GM18520 (cell line): ENCODE measurements around the gene TESPA1.
A peak's percentile ranks its signal among the peaks of the same experiment; 100 is the strongest.
"Not testable (repeated sequence)": the region's sequence is repeated elsewhere in the genome, so short reads cannot be mapped to it uniquely, and the experiment has no call there.

Experiments
- ATAC-seq: cut with Tn5 transposase; IDR thresholded peaks from one replicate; pipeline ENCODE4 v1.9.1; 2021; ENCODE audit not compliant: unreplicated experiment

The TESPA1 gene

GRCh38 chr12:54986773-54987172, 2.2 kb upstream of the TESPA1 start:
- not testable (repeated sequence) for ATAC-seq

GRCh38 chr12:54983536-54984101, 943 bp downstream of the TESPA1 start:
- ATAC-seq: no peak

GRCh38 chr12:54981796-54982195, 2.8 kb downstream of the TESPA1 start:
- ATAC-seq: no peak

GRCh38 chr12:54980341-54980740, 4.2 kb downstream of the TESPA1 start:
- no peak for ATAC-seq

GRCh38 chr12:54977857-54978256, 6.7 kb downstream of the TESPA1 start:
- ATAC-seq: no peak

- no peak for ATAC-seq
These were observed 7.4 kb downstream of the TESPA1 start for GRCh38 chr12:54977155-54977554.

DNA sequence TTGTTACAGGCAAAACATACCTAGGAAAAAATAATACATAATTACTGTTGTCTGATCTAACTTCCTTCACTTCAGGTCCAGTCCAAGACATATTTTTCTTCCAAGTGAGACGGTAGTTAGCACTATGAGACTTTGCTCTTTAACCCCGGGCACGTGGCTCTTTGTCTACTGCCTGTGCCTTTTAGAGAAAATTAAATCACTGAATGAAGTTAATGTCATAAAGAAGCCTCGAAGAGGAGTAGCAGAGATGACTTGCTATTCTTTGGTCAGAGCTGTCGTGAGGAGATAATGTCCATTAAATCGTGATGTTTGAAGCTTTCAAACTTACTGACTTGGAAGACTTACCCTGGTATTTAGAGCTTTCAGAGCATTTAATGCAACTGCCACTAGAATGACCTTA, 8.7 kb downstream of the TESPA1 start:
- no peak for ATAC-seq

- ATAC-seq: no peak
These were observed 9.3 kb downstream of the TESPA1 start for GRCh38 chr12:54975272-54975671.

DNA sequence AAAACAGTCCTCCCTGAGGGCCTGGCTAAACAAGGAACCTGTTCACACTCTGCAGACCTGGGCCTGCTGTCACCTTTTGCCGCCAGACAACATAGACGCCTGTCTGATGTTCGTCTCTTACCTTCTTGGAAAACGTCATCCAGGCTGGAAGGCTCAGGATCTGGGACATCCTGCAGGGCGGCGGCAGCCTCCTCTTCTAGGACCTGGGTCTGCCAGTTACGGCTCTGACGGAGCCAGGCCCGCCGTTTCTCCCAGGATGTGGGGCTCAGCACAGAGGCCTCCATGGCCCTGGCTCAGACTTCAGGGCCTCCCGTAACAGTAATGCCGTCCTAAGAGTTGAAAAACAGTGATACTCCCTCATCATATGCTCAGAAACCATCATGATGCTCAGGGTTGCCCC, 10.3 kb downstream of the TESPA1 start:
- no peak for ATAC-seq

DNA sequence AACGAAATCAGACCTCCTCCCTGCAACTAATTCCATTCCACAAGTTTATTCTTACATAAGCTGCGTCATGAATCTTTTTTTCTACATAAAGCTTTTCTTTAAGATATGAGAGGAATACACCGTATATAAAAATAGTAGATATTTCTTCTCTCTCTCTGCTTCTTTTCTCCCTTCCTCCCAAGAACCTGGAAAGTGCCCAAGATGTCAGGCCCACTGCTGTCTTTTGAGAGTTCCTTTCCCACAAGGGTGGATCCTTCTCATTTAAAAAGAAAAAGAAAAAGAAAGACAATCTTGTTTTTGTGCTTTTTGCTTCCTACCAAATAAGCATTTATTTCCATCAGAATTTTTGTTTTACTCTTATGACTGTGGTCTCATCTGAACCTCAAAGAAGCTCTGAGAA, 11.0 kb downstream of the TESPA1 start:
- no peak for ATAC-seq

DNA sequence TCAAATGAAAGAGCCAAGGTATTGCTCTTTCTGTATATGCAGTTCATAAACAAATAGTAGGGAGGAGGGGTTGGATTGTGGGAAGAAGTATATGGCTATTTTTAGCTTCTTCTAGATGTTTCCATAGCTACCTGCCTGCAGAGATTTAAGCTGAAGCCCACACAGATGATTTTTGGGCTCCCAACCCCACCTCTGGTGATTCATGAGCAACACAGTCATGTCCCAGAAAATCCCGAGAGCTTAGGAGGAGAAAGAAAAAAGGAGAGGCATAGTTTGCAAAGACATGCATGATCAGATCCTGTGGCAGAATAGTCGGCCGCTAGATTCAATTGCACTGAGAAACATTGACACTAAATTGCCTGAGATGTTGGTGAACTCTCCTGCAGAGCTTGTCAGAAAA, 13.8 kb downstream of the TESPA1 start:
- ATAC-seq: no peak

- ATAC-seq: no peak
These were observed 16.3 kb downstream of the TESPA1 start for GRCh38 chr12:54968181-54968730.

- no peak for ATAC-seq
These were observed 17.1 kb downstream of the TESPA1 start for GRCh38 chr12:54967461-54967860.

- no peak for ATAC-seq
These were observed 23.4 kb downstream of the TESPA1 start for GRCh38 chr12:54961190-54961589.

GRCh38 chr12:54959291-54960018, 25.1 kb downstream of the TESPA1 start:
- ATAC-seq: peak; percentile 58

DNA sequence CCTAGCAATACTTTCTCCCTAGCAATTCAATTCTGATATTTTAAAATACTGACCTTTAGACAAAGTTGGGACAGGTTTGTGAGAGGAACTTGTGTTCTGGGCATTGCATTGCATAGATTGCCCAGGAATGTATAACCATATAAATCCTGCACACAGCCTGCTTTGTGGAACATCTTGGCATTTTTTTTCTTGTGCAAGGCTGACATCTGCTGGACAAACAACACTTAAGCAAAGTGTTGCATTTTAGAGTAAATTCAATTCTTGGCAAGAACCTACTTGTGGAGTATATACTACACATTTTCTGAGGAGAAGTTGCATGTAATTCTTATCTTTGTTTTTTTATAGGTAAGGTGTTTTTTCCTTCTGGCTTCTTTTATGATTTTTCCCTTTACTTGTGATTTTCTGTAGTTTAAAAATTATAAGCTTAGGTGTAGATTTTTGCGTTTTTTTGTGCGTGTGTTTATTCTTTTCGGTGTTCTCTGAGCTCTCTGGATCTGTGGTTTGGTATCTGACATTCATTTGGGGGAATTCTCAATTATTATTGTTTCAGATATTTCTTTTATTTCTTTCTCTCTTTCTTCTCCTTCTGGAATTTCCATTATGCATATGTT, 26.4 kb downstream of the TESPA1 start:
- ATAC-seq: no peak

DNA sequence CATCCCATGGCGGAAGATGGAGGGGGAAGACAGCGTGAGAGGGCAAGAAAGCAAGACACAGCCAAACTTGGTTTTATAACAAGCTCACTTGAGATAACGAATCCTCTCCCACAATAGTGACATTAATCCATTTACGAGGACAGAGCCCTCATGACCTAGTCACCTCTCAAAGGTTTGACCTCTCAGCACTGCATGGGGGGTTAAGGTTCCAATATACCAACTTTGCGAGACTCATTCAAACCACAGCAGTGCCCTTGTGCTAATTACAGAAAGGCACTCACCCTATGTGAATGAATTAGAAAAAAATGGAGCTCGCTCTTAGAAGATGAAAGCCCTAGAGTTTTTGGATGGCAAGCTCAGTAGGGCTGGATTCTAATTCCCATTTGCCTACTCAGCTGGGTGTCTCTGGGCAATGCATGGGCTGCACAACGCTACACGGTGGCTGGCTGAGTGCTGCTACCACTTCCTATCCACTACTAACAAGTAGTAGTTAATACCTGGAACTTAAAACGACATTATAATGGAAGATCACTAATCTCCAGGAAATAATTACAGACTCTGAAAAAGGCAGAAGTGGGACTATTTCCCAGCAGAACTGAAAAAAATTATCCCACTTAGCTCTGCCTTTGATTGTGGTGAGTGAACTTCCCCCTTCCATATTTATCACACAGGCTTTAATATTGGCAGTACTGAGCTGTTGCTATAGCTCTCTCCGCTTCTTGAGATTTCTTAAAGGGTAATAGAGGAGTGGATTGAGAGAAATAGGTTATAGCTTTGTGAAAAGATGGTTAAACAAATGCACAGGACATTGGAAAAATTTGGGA, 27.5 kb downstream of the TESPA1 start:
- no peak for ATAC-seq

GRCh38 chr12:54956322-54956721, 28.2 kb downstream of the TESPA1 start:
- no peak for ATAC-seq

- ATAC-seq: no peak
These were observed 29.8 kb downstream of the TESPA1 start for GRCh38 chr12:54954801-54955200.

DNA sequence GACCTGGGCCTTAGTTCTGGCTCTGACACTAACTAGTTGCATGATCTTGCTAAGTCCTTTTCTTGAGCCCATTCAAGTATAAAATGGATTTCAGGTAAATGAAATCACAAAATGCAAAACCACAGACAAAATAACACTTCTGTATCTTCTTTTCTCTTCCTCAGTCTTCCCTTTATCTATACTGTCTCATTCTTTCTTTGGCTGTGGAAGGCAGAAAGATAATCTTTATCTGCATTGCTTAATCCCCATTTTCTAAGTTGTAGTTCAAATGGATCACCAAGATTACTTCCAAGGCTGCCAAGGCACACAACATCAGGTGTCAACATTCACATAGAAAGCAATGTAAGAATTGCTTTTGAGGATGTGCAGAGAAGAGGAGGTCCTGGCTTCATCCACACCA, 30.3 kb downstream of the TESPA1 start:
- no peak for ATAC-seq

GRCh38 chr12:54950071-54950727, 34.4 kb downstream of the TESPA1 start:
- no peak for ATAC-seq
